Common myeloid progenitor, CD34-positive (primary cell): ENCODE results near the gene SHMT2.
"Not testable (repeated sequence)": the region's sequence is repeated elsewhere in the genome, so short reads cannot be mapped to it uniquely, and the experiment has no call there.

ENCODE experiments used
- CTCF ChIA-PET: fragments of 350-600 bp; sonication (Branson Sonifier 250); formaldehyde crosslinking; loops from one replicate; lab custom pipeline; 2021; ENCODE audit warnings: antibody characterized with exemption; lab: Charles Lee
- POLR2A ChIA-PET: fragments of 350-600 bp; sonication (Branson Sonifier 250); formaldehyde crosslinking; loops from one replicate; lab custom pipeline; 2021; ENCODE audit warnings: antibody characterized with exemption; lab: Charles Lee
- DNase-seq, 3 donors: peaks; one replicate each; pipeline versions ENCODE4 v3.0.0 to v3.0.0-alpha.2; 2013
- H3K27ac ChIP-seq, 2 experiments: 1 replicate in 1 of 2; 2 replicates in 1 of 2; pipeline ENCODE4 v1.7.0; 2013; ENCODE audit warnings: inconsistent platforms in 2 of 2, low read length in 2 of 2, mild to moderate bottlenecking in 2 of 2, low read depth in 1 of 2, moderate library complexity in 1 of 2; ENCODE audit not compliant: severe bottlenecking in 2 of 2, insufficient read depth in 1 of 2, poor library complexity in 1 of 2
- H3K27me3 ChIP-seq, 5 experiments: replicated peaks in 2 of 5; 1 replicate in 3 of 5; 2 replicates in 2 of 5; pipeline versions ENCODE4 v1.6.1 to v1.7.0; 2013; ENCODE audit warnings: low read length in 4 of 5, mild to moderate bottlenecking in 2 of 5, moderate library complexity in 2 of 5, inconsistent platforms in 1 of 5; ENCODE audit not compliant: insufficient read depth in 5 of 5, control insufficient read depth in 4 of 5
- H3K36me3 ChIP-seq, 4 experiments: 1 replicate in 2 of 4; 2 replicates in 2 of 4; pipeline versions ENCODE4 v1.6.1 to v1.7.0; 2013; ENCODE audit warnings: low read length in 3 of 4, control low read depth in 1 of 4, mild to moderate bottlenecking in 1 of 4; ENCODE audit not compliant: control insufficient read depth in 4 of 4, insufficient read depth in 4 of 4
- H3K4me1 ChIP-seq, 4 experiments: 1 replicate in 3 of 4; 2 replicates in 1 of 4; pipeline versions ENCODE4 v1.6.1 to v1.7.1; 2013; ENCODE audit warnings: low read length in 3 of 4, mild to moderate bottlenecking in 3 of 4, control low read depth in 1 of 4, inconsistent platforms in 1 of 4, moderate library complexity in 1 of 4; ENCODE audit not compliant: control insufficient read depth in 4 of 4, insufficient read depth in 4 of 4; ENCODE audit errors: control extremely low read depth in 1 of 4
- H3K4me3 ChIP-seq, 7 experiments: 1 replicate in 4 of 7; 2 replicates in 3 of 7; pipeline versions ENCODE4 v1.5.1 to v1.7.0; 2013; ENCODE audit warnings: mild to moderate bottlenecking in 7 of 7, low read length in 6 of 7, moderate library complexity in 6 of 7, inconsistent platforms in 2 of 7, low read depth in 2 of 7, control low read depth in 1 of 7; ENCODE audit not compliant: insufficient read depth in 4 of 7, control insufficient read depth in 1 of 7; ENCODE audit errors: extremely low read depth in 1 of 7
- H3K9me3 ChIP-seq, 5 experiments: 1 replicate in 4 of 5; 2 replicates in 1 of 5; pipeline versions ENCODE4 v1.6.1 to v1.7.1; 2013; ENCODE audit warnings: low read length in 4 of 5, mild to moderate bottlenecking in 2 of 5, inconsistent platforms in 1 of 5, low read depth in 1 of 5, moderate library complexity in 1 of 5; ENCODE audit not compliant: control insufficient read depth in 4 of 5, insufficient read depth in 2 of 5; ENCODE audit errors: control extremely low read depth in 1 of 5
- WGBS: methylation state at CpG from one replicate; pipeline ENCODE4 v1.1.5; 2013; ENCODE audit not compliant: insufficient coverage; 5-methylcytosine and 5-hydroxymethylcytosine counted together

Gene SHMT2

DNA sequence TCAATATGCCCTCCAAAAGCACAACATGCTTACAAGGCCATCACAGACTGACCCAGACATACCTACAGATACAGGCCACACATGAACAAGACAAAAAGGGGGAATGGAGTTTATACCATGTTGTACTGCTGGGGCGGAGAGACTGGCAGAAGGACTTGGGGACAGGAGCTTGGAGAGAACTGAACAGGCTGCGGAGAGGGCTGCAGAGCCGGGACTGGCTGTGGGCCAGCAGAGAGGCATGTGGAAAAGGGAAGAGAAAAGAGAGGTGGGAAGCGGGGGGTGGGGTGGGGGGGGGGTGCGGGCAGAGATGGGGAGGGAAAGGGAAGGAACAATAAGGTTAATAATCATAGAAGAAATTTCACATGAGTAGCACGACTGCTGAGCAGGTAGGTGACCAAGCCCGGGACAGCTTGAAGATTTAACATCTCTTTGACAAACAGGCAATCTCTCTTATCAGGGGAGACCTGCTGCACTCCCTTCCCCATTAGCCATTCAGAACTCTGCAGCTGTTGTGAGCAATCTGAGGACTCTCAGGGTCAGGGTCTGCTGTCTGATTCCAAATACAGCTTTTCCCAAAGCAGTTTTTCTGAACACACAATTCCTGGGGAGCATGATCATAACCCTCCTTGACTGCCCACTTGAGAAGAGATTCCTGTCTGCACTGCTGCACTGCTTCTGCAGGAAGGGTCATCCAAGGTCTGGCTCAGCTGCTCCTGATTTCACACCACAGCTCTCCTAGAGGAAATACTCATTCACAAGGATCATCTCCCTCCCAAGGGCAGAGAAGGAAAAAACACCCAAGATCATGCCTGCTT lies 43.0 kb downstream of the SHMT2 start:
- H3K36me3 ChIP-seq = peaks cover 15 to 50% (median 31%) of the 10 kb centered on the region in 4 experiments

GRCh38 chr12:57273516-57273915 lies 44.0 kb downstream of the SHMT2 start:
- no peak overlapping the region for H3K4me3 ChIP-seq
- H3K27ac ChIP-seq = no peak overlapping the region
- H3K9me3 ChIP-seq = no peaks in the 10 kb centered on the region
- ChIA-PET CTCF (interaction anchor here (1.0 to 3.1 kb wide), 5 partner anchors 8 to 179 kb away, joined by 3 to 17 read pairs (median 5); no protein-coding TSS in a partner anchor), POLR2A (no interaction called here)
- peaks cover 0 to 2% (median under 1%) of the 10 kb centered on the region in 4 experiments for H3K4me1 ChIP-seq
- peaks cover 18 to 55% (median 33%) of the 10 kb centered on the region in 4 experiments for H3K36me3 ChIP-seq
- H3K27me3 ChIP-seq = no peaks in the 10 kb centered on the region
- no peak for DNase-seq

More for the DNA sequence above, 43.0 kb downstream of the SHMT2 start:
- Histone ChIP-seq H3K27ac (no peak overlapping the region), H3K4me1 (peaks cover 0 to 12% (median 6%) of the 10 kb centered on the region in 4 experiments), H3K27me3 (no peaks in the 10 kb centered on the region), H3K9me3 (no peaks in the 10 kb centered on the region), H3K4me3 (no peak overlapping the region)
- CTCF ChIA-PET = interaction anchor here (0.9 to 3.1 kb wide), 4 partner anchors 13 to 189 kb away, joined by 3 to 17 read pairs (median 7); no protein-coding TSS in a partner anchor
- POLR2A ChIA-PET = interaction anchor here (0.6 kb wide), 1 partner anchor 61 kb away, joined by 3 read pairs; no protein-coding TSS in a partner anchor
- 94% methylated on average over 3 of the region's 7 CpGs for WGBS
- no peak for DNase-seq

GRCh38 chr12:57276233-57276632 lies 46.7 kb downstream of the SHMT2 start:
- DNase-seq, POLR2A ChIA-PET, H3K27me3 ChIP-seq, H3K27ac ChIP-seq, H3K4me1 ChIP-seq, H3K4me3 ChIP-seq, H3K9me3 ChIP-seq: not testable (repeated sequence)
- CTCF ChIA-PET = interaction anchor here (0.7 to 2.4 kb wide), 5 partner anchors 10 to 133 kb away, joined by 3 to 17 read pairs (median 5); no protein-coding TSS in a partner anchor
- peaks cover 18 to 59% (median 30%) of the 10 kb centered on the region in 4 experiments for H3K36me3 ChIP-seq
- WGBS = 100% methylated on average over 3 of the region's 6 CpGs

DNA sequence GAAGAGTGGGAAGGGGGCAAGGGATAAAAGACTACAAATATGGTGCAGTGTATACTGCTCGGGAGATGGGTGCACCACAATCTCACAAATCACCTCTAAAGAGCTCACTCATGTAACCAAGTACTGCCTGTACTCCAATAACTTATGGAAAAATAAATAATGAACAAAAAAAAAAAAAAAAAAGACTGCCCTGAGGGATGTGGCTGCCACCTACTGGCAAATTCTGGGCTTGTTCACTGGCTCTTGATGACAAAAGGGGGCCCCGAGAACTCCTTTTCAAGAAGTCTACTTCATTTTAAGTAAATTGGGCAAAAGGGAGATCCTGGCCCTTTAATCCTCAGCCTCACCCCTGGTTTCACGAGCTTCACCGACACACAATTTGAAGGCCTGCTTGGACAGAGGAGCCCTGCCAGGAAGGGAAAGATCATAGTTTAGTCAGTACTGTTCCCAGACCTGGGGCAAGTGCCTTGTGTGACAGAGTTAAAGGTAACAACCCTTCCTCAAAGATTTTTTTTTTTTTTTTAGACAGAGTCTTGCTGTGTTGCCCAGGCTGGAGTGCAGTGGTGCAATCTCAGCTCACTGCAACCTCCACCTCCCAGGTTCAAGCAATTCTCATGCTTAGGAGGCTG lies 47.5 kb downstream of the SHMT2 start:
- H3K4me1 ChIP-seq = peaks cover 0 to 9% (median 6%) of the 10 kb centered on the region in 4 experiments
- H3K36me3 ChIP-seq = peaks cover 18 to 60% (median 30%) of the 10 kb centered on the region in 4 experiments
- CTCF ChIA-PET = interaction anchor here (0.7 to 2.4 kb wide), 11 partner anchors 9 to 178 kb away, joined by 3 to 17 read pairs (median 5); partner anchors contain the start of gene INHBE
- no peak overlapping the region for H3K4me3 ChIP-seq
- peak; percentile 42 to 67 (median 65) for DNase-seq
- H3K27ac ChIP-seq = no peak overlapping the region
- 100% methylated on average over 1 of the region's 4 CpGs for WGBS
- no peaks in the 10 kb centered on the region for H3K27me3 ChIP-seq
- POLR2A ChIA-PET = no interaction called here
- no peaks in the 10 kb centered on the region for H3K9me3 ChIP-seq

- no peak overlapping the region for H3K27ac ChIP-seq
- no peaks in the 10 kb centered on the region for H3K9me3 ChIP-seq
- ChIA-PET CTCF (interaction anchor here (0.6 to 1.7 kb wide), 5 partner anchors 9 to 177 kb away, joined by 3 to 10 read pairs (median 4); partner anchors contain the start of gene INHBE), POLR2A (no interaction called here)
- H3K36me3 ChIP-seq = peaks cover 14 to 58% (median 29%) of the 10 kb centered on the region in 4 experiments
- DNase-seq = no peak
- H3K4me3 ChIP-seq = no peak overlapping the region
- H3K4me1 ChIP-seq = peaks cover 0 to 9% (median 6%) of the 10 kb centered on the region in 4 experiments
- no peaks in the 10 kb centered on the region for H3K27me3 ChIP-seq
- WGBS = 98% methylated on average over 11 of the region's 15 CpGs
Observed at GRCh38 chr12:57278465-57279381, 49.2 kb downstream of the SHMT2 start.

GRCh38 chr12:57280211-57281062 lies 50.9 kb downstream of the SHMT2 start:
- POLR2A ChIA-PET = no interaction called here
- H3K9me3 ChIP-seq = no peaks in the 10 kb centered on the region
- H3K27me3 ChIP-seq = no peaks in the 10 kb centered on the region
- no peak overlapping the region for H3K4me3 ChIP-seq
- H3K36me3 ChIP-seq = peaks cover 12 to 67% (median 34%) of the 10 kb centered on the region in 4 experiments
- CTCF ChIA-PET = interaction anchor here (1.0 to 2.3 kb wide), 2 partner anchors 9 to 172 kb away, joined by 3 to 7 read pairs; no protein-coding TSS in a partner anchor
- WGBS = 81% methylated on average over 6 of the region's 9 CpGs
- H3K4me1 ChIP-seq = peaks cover 0 to 9% (median 6%) of the 10 kb centered on the region in 4 experiments
- peak; percentile 26 to 77 (median 68) for DNase-seq
- peak overlapping the region in 1 of 2 experiments; percentile 49 for H3K27ac ChIP-seq
